Stimulated activated CD4-positive, alpha-beta T cell treated with anti-CD3 and anti-CD28 coated beads, Interleukin-15, amount 100 ng/mL, for 1 hour (primary cell): ENCODE measurements around the gene STRN4.
A peak's percentile ranks its signal among the peaks of the same experiment; 100 is the strongest.
"Not testable (repeated sequence)": the region's sequence is repeated elsewhere in the genome, so short reads cannot be mapped to it uniquely, and the experiment has no call there.

Experiments used
- DNase-seq, 2 donors: peaks; one replicate each; pipeline ENCODE4 v3.0.0-alpha.2; 2020; ENCODE audit warnings: low read depth in 1 of 2, low spot score in 1 of 2

The STRN4 gene

GRCh38 chr19:46714444-46715106 is 31.7 kb downstream of the STRN4 start:
- peak in 1 of 2 donors; percentile 30 for DNase-seq

- peak; percentile 41 to 65 for DNase-seq
Measured at GRCh38 chr19:46713781-46714443, 32.3 kb downstream of the STRN4 start.

DNA sequence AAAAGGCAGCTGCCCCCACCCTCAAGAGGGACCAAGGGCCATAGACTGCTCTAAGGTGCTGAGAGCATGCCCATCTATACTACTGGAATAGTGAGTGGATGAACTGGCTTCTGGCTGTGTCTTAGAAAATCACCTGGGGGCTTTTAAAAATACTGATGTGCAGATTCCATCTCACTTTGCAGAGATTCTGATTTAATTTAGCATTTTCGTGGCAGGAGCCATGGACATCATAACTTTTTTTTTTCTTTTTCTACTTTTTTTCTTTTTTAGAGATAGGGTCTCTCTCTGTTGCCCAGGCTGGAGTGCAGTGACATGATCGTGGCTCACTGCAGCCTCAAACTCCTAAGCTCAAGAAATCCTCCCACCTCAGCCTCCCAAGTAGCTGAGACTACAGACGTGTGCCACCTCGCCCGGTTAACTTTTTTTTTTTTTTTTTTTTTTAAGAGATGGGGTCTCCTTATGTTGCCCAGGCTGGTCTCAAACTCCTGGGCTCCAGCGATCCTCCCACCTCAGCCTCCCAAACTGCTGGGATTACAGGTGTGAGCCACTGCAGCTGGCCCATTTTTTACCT is 33.4 kb downstream of the STRN4 start:
- DNase-seq, result not testable (repeated sequence)

DNA sequence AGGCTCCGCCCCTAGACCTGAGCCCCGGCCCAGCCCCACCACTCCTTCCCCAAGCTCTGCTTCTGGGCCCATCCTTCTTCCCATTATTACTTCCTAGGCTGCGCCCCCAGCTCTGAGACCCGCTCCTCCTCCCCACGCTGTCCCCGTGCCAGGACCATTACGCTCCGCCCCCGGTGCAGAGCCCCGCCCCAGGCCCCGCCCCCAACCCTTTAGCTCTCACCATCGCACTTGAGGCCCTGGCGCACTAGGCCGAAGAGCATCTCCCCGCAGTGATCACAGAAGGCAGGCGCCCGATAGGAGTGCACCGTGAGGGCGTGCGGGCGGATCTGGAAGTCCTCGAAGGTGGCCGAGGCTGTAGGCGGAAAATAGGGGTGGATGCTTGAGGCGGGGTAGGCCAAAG is 35.6 kb downstream of the STRN4 start:
- no peak for DNase-seq

GRCh38 chr19:46704379-46705076 is 41.7 kb downstream of the STRN4 start:
- peak; percentile 73 to 85 for DNase-seq

DNA sequence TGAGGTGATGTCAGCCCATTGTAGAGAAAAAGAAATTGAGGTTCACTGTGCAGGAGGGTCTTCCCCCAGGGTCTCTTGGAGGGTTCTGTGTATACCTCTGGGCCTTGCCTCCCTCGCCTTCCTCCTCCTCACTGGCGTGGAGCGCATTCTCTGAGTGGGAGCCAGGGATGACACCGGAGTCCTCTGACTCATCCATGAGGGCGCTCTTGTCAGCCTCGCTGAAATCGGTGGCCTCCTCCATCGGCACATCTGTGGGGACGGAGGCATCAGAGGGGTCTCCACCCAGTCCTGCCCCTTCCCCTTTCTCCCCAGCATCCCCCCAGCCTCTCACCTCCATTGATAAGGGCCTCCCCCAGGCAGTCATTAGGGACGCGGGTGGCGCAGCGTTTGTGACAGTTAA is 45.5 kb downstream of the STRN4 start:
- DNase-seq, result no peak

GRCh38 chr19:46698395-46699321 is 47.6 kb downstream of the STRN4 start:
- no peak for DNase-seq

DNA sequence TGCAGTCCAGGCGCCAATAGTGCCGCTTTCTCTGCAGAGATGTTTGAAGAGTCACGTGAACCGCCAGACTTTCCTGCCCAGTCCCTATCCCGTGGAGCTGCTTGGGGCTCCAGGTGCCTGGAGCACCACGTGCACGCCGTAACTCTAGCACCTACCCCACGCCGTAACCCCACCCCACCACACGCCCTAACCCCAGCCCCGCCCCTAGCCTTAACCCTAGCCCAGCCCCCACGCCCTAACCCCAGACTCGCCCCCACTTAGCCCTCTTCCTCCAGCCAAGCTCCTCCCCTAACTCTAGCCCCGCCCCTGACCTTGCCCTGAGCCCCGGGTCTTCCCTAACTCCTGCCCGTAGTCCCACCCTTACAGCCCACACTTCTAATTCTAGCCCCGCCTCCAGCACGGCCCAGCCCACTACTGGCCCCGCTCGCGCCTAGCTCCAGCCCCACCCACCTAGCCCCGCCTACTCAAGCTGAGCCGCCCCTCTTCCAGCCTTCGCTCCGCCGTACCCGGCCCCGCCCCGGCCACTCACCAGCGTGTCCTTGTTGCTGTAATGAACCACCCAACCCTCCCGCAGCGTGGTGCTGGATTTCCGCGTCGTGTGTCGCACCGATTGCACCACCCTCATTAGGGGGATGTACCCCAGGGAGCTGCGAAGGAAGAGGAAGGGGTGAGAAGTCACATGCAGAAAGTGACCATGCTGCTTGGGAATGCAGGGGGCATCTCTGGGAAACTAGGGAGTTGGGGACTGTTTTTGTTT is 48.9 kb downstream of the STRN4 start:
- DNase-seq, result no peak

- DNase-seq, result no peak
Measured at GRCh38 chr19:46696866-46697203, 49.4 kb downstream of the STRN4 start.

- no peak for DNase-seq
Measured at GRCh38 chr19:46696052-46696451, 50.2 kb downstream of the STRN4 start.

DNA sequence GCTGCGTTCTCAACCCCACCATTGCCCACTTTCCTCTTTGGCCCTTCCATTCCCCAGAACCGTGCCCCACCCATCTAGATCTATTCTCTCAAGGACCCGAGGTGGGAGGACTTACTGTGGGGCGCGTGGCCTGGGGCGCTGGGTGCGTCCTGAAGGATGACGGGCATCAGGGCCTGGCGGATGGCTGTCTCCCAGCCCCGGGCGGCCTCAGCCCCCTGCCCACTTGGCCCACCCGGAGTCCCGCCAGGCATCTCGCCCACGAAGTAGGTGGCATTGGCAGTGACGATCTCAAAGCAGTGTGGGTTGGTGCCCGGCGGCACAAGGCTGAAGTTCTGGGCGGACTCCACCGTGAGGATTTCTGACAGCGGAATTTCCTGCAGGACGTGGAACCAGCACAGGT is 52.5 kb downstream of the STRN4 start:
- no peak for DNase-seq

DNA sequence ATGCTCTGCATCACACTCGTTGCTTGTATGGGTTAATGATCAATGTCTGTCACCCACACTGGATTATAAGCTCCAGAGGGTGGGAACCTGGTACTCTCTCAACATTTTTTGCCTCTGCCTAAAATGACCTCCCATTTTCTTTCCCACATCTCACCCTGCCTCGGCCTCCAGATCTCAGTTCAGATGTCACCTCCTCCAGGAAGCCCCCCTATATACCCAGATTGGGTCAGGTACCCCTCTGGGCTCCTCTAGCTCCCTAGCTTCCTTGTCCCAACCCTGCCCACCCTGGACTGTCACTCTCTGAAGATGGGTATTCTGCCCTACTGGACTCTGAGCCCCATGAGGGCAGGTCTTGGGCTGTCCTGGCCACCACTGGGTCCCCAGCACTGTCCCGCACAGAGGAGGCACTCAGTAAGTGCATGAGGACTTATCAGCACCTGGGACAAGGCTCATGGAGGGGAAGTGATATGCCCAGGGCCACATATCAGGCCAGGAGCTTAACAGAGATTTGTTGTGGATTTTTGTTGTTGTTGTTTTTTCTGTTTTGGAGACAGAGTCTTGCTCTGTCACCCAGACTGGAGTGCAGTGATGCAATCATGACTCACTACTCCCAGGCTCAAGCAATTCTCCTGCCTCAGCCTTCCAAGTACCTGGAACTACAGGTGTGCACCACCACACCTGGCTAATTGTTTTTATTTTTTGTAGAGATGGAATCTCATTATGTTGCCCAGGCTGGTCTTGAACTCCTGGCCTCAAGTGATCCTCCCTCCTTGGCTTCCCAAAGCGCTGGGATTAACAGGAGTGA is 53.1 kb downstream of the STRN4 start:
- DNase-seq, result no peak

DNA sequence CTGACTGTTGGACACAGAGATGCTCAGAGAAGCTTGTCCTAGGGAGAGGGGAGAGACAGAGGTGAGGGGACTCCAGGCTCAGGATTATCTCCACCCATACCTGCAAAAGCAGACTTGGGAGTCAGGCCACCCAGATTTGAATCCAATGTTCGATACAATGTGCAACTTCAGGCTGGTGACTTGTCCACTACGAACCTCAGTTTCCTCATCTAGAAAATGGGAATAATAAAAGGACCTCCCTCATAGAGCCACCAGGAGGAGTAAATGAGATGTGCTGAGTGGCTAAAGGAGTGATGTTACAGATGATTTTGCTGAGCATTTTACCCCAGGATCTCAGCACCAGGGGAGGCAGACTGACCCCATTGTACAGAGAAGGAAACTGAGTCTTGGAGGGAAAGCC is 54.3 kb downstream of the STRN4 start:
- DNase-seq, result no peak

GRCh38 chr19:46691104-46691503 is 55.1 kb downstream of the STRN4 start:
- no peak for DNase-seq

GRCh38 chr19:46689358-46689757 is 56.9 kb downstream of the STRN4 start:
- DNase-seq, result no peak

DNA sequence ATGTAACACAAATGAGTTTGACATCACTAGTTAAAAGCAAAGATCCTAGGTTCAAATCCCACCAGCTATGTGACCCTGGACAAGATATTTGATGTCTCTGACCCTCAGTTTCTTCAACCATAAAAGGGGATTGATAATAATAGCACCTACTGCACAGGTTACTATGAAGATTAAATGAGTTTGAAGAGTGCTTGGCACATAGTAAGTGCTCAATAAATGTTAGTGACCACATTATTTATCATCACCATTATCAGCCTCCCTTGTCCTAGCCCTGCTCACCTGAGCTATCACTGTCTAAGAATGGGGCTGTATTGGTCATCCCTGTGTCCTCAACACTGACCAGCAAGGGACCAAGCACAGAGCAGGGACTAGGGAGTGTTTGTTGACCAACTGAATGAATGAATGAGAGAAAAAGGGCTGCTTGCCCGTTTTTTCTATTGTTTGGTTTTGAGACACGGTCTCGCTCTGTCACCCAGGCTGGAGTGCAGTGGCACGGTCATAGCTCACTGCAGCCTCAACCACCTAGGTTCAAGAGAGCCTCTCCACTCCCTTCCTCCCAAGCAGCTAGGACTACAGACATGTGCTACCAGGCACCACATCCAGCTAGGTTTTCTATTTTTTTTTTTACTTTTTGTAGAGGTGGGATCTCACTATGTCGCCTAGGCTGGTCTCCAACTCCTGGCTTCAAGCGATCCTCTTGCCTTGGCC is 58.7 kb downstream of the STRN4 start:
- no peak for DNase-seq

DNA sequence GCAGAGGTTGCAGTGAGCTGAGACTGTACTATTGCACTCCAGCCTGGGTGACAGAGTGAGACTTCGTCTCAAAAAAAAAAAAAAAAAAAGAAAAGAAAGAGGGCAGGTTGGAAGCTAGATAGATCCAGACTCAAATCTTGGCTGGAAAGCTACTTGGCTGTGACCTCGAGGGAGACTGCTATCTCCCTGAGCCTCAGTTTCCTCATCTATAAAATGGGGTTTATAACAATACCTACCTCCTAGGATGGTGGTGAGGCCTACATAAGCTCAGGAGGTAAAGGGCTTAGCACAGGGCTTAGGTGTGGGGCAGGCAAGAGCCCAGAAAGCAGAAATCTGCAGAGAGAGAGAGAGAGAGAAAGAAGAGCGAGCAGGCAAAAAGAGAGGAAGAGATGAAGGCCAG is 61.1 kb downstream of the STRN4 start:
- no peak for DNase-seq

GRCh38 chr19:46678110-46678732 is 68.0 kb downstream of the STRN4 start:
- DNase-seq, result peak; percentile 26 to 48
